ENCODE measurements around the gene SIMC1.
A peak's percentile ranks its signal among the peaks of the same experiment; 100 is the strongest.

SIMC1 gene

DNA sequence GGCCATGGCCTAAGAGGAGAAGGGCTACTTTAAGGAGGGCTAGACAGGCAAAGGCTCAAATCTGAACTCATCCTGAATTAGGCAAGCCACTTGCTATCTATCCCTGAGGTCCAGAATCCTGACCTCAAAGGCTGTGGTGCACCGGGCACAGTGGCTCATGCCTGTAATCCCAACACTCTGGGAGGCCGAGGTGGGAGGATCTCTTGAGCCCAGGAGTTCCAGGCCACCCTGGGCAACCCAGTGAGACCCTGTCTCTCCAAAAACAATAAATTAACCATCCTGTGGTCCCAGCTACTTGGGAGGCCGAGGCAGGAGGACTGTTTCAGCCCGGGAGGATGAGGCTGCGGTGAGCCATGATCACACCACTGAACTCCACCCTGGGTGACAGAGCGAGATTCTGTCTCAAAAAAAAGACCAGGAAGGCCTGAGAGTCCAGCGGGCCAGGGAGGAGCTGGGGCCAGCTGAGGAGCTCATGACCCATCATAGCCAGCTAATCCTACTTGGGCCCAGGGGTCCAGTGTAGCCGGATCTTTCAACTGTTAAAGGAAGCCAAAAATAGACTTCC lies 146.2 kb downstream of the SIMC1 start:
- Histone ChIP-seq H3K9me2 (replicated peaks; ENCODE audit: insufficient read depth, low read length) (no peaks in the 10 kb centered on the region), H3K9ac (ENCODE audit: low read length) (no peak overlapping the region), H3K9me3 (ENCODE audit: insufficient read depth, low read length) (no peaks in the 10 kb centered on the region), H4K20me1 (ENCODE audit: low read depth, low read length) (peaks cover 8% of the 10 kb centered on the region; the same call in 1 of the 2 replicates), H3K36me3 (ENCODE audit: low read length) (peaks cover 12% of the 10 kb centered on the region), H3K4me2 (ENCODE audit: low read depth, low read length, poor library complexity, severe bottlenecking) (no peak overlapping the region), H3K4me3 (ENCODE audit: insufficient read depth, low read length, poor library complexity, severe bottlenecking) (no peak overlapping the region), H3F3A (ENCODE audit: insufficient read depth) (peaks cover 10% of the 10 kb centered on the region; the same call in 1 of the 2 replicates), H3K79me2 (ENCODE audit: insufficient read depth, low read length) (peaks cover 43% of the 10 kb centered on the region), H3K27me3 (ENCODE audit: low read length) (no peaks in the 10 kb centered on the region), H2AFZ (ENCODE audit: low read depth, low read length, severe bottlenecking) (no peak overlapping the region), H3K27ac (ENCODE audit: low read depth, low read length) (no peak overlapping the region)
- TF ChIP-seq CTCF (IDR thresholded peaks at IDR 0.05; ENCODE audit: insufficient read depth, low read length, poor library complexity, severe bottlenecking) (no peak), EZH2phosphoT487 (conservative IDR thresholded peaks at IDR 0.05; ENCODE audit: low read length) (no peak)

DNA sequence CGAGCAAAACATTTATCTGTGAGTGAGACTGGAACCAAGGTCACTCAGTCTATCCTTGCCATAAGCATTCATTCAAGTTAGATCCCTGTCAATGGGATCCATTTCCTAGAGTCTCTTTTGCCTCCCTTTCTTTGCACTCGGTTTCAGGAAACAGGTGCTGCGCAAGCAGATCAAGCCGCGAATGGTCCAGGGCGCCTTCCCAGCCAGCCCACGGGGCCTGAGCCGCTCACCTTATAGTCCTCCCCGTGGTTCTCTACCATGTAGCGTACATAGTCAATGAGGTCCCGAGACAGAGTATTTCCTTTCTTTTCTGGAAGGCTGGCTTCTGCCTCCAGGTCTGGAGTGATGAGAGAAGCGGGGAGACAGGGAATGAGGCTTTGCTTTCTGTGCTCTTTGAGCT lies 146.8 kb downstream of the SIMC1 start:
- Histone ChIP-seq H3K9ac (ENCODE audit: low read length) (no peak overlapping the region), H3F3A (ENCODE audit: insufficient read depth) (peaks cover 8% of the 10 kb centered on the region; the same call in 1 of the 2 replicates), H3K4me2 (ENCODE audit: low read depth, low read length, poor library complexity, severe bottlenecking) (no peak overlapping the region), H3K9me2 (replicated peaks; ENCODE audit: insufficient read depth, low read length) (no peaks in the 10 kb centered on the region), H3K27ac (ENCODE audit: low read depth, low read length) (no peak overlapping the region), H4K20me1 (ENCODE audit: low read depth, low read length) (peaks cover 8% of the 10 kb centered on the region; the same call in 1 of the 2 replicates), H3K4me3 (ENCODE audit: insufficient read depth, low read length, poor library complexity, severe bottlenecking) (no peak overlapping the region), H3K79me2 (ENCODE audit: insufficient read depth, low read length) (peaks cover 48% of the 10 kb centered on the region), H3K9me3 (ENCODE audit: insufficient read depth, low read length) (no peaks in the 10 kb centered on the region), H3K36me3 (ENCODE audit: low read length) (peaks cover 12% of the 10 kb centered on the region), H3K27me3 (ENCODE audit: low read length) (no peaks in the 10 kb centered on the region), H2AFZ (ENCODE audit: low read depth, low read length, severe bottlenecking) (no peak overlapping the region)
- TF ChIP-seq EZH2phosphoT487 (conservative IDR thresholded peaks at IDR 0.05; ENCODE audit: low read length) (no peak), CTCF (IDR thresholded peaks at IDR 0.05; ENCODE audit: insufficient read depth, low read length, poor library complexity, severe bottlenecking) (no peak)

- H3K36me3 ChIP-seq (ENCODE audit: low read length) = peaks cover 12% of the 10 kb centered on the region
Observed at GRCh38 chr5:176386491-176386890, 148.3 kb downstream of the SIMC1 start.

More at GRCh38 chr5:176386491-176386890, 148.3 kb downstream of the SIMC1 start:
- Histone ChIP-seq H2AFZ (ENCODE audit: low read depth, low read length, severe bottlenecking) (no peak overlapping the region), H3K9ac (ENCODE audit: low read length) (peak overlapping the region; percentile 85), H3K79me2 (ENCODE audit: insufficient read depth, low read length) (peaks cover 52% of the 10 kb centered on the region), H3K9me2 (replicated peaks; ENCODE audit: insufficient read depth, low read length) (no peaks in the 10 kb centered on the region), H3F3A (ENCODE audit: insufficient read depth) (0 out of 2 replicates have a peak, but pooled peaks cover 3% of the 10 kb centered on the region), H4K20me1 (ENCODE audit: low read depth, low read length) (peaks cover 8% of the 10 kb centered on the region; the same call in 1 of the 2 replicates), H3K4me3 (ENCODE audit: insufficient read depth, low read length, poor library complexity, severe bottlenecking) (peak overlapping the region; percentile 92), H3K9me3 (ENCODE audit: insufficient read depth, low read length) (no peaks in the 10 kb centered on the region), H3K27ac (ENCODE audit: low read depth, low read length) (no peak overlapping the region), H3K4me2 (ENCODE audit: low read depth, low read length, poor library complexity, severe bottlenecking) (peak overlapping the region; percentile 78), H3K27me3 (ENCODE audit: low read length) (no peaks in the 10 kb centered on the region)
- TF ChIP-seq EZH2phosphoT487 (conservative IDR thresholded peaks at IDR 0.05; ENCODE audit: low read length) = no peak
- no peak for TF ChIP-seq CTCF (IDR thresholded peaks at IDR 0.05; ENCODE audit: insufficient read depth, low read length, poor library complexity, severe bottlenecking)
